Adrenal gland (tissue), 5 donors: Measurements from ENCODE around the gene SEPTIN3.

ENCODE experiments used
- POLR2A ChIP-seq, 2 donors: fragments of 450-650 bp; IDR thresholded peaks; one replicate each; pipeline ENCODE4 v1.6.1; 2017; ENCODE audit warnings: antibody characterized with exemption in 2 of 2, mild to moderate bottlenecking in 2 of 2, moderate library complexity in 1 of 2
- TF ChIP-seq, protein P1 (sequence below), 6 experiments: fragments of 450-650 bp in 4 of 6; fragments of 200-600 bp in 2 of 6; sonication (generic) in 1 of 6; IDR thresholded peaks; 1 replicate in 5 of 6; 2 replicates in 1 of 6; pipeline versions ENCODE4 v1.5.1 to v1.8.0; 2016 to 2021; ENCODE audit warnings: antibody characterized with exemption in 6 of 6, mild to moderate bottlenecking in 2 of 6, moderate library complexity in 1 of 6
- donor health status: DM: no; HTN: no; CAD: no.

DNA sequence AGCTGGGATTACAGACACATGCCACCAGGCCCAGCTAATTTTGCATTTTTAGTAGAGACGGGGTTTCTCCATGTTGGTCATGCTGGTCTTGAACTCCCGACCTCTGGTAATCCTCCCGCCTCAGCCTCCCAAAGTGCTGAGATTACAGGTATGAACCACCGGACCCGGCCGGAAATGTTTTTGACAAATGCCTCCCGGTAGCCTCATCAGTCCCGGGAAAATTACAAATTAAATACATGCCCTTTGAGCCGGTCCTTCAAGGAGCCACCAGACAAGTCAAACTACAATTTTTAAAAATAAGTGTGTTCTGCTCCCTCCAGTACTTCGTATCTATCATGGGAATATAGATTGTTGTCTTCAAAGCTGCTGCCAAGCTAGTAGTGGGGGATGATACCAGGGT is 46.9 kb downstream of the SEPTIN3 start:
- no peak for TF ChIP-seq POLR2A (IDR thresholded peaks at IDR 0.05)
- TF ChIP-seq, protein P1, sequence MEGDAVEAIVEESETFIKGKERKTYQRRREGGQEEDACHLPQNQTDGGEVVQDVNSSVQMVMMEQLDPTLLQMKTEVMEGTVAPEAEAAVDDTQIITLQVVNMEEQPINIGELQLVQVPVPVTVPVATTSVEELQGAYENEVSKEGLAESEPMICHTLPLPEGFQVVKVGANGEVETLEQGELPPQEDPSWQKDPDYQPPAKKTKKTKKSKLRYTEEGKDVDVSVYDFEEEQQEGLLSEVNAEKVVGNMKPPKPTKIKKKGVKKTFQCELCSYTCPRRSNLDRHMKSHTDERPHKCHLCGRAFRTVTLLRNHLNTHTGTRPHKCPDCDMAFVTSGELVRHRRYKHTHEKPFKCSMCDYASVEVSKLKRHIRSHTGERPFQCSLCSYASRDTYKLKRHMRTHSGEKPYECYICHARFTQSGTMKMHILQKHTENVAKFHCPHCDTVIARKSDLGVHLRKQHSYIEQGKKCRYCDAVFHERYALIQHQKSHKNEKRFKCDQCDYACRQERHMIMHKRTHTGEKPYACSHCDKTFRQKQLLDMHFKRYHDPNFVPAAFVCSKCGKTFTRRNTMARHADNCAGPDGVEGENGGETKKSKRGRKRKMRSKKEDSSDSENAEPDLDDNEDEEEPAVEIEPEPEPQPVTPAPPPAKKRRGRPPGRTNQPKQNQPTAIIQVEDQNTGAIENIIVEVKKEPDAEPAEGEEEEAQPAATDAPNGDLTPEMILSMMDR (IDR thresholded peaks at IDR 0.05), result no peak
